SK-N-SH treated with all-trans-retinoic acid at 6 μM for 48 hours (cell line): Measurements from ENCODE around the gene SHANK1.

Experiments used
- CSRNP3 ChIP-seq: fragments of 250-450 bp; sonication (Bioruptor Pico); IDR thresholded peaks from 2 replicates; pipeline ENCODE4 v1.5.1; 2021; ENCODE audit warnings: mild to moderate bottlenecking, moderate library complexity
- ESRRG ChIP-seq: fragments of 250-450 bp; sonication (Bioruptor Pico); IDR thresholded peaks from 2 replicates; pipeline ENCODE4 v1.6.1; 2021; ENCODE audit warnings: mild to moderate bottlenecking
- PATZ1 ChIP-seq: fragments of 250-450 bp; sonication (Bioruptor Pico); IDR thresholded peaks from 2 replicates; pipeline ENCODE4 v1.8.0; 2020; ENCODE audit warnings: mild to moderate bottlenecking, moderate library complexity, borderline replicate concordance
- TCF4 ChIP-seq: fragments of 250-450 bp; sonication (Bioruptor Pico); IDR thresholded peaks from 2 replicates; pipeline ENCODE4 v1.8.0; 2021; ENCODE audit warnings: mild to moderate bottlenecking, moderate library complexity, borderline replicate concordance
- ZFP3 ChIP-seq: fragments of 250-450 bp; sonication (Bioruptor Pico); IDR thresholded peaks from 2 replicates; pipeline ENCODE4 v1.5.0; 2020; ENCODE audit warnings: mild to moderate bottlenecking, moderate library complexity

GRCh38 chr19:50688766-50689165 is 30.8 kb downstream of the SHANK1 start:
- TF ChIP-seq CSRNP3 (CRISPR knock-in tag): no peak
- no peak for TF ChIP-seq ZFP3
- no peak for TF ChIP-seq TCF4
- no peak for TF ChIP-seq PATZ1 (CRISPR knock-in tag)
- TF ChIP-seq ESRRG: no peak
